CD4-positive, alpha-beta T cell treated with Interleukin-1 beta for 1 hour (primary cell): ENCODE data around the gene MRPS18A.
A peak's percentile ranks its signal among the peaks of the same experiment; 100 is the strongest.

Source experiments
- DNase-seq, 2 donors: peaks; one replicate each; pipeline ENCODE4 v3.0.0-alpha.2; 2020 to 2022

Gene MRPS18A

DNA sequence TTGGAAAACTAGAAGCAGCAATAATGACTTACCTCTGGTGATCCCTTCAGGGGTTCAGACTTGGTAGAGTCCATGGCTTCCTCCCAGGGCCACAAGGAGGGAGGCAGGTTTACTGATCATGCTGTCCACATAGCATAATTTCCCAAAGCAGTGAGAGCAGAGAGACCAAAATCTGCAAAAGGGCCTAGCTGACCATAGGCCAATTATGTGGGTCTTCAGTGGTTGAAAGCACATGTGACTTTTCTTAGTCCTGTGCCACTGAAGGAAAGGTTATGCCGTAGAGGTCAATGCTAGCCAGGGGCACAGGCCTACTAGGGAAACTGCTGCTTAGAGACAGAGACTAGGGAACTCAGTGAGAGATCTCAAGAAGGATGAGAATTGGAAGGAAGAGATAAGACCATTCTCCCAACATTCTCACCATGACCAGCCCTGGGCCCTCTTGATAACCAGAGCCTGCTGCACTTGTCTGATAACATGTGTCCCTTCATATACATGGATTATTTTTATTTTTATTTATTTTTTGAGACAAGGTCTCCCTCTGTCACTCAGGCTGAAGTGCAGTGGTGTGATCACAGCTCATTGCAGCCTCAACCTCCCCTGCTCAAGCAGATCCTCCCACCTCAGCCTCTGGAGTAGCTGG lies 56.5 kb downstream of the MRPS18A start:
- DNase-seq, result no peak

GRCh38 chr6:43629505-43630300 lies 57.9 kb downstream of the MRPS18A start:
- DNase-seq, result peak; percentile 93 to 95

DNA sequence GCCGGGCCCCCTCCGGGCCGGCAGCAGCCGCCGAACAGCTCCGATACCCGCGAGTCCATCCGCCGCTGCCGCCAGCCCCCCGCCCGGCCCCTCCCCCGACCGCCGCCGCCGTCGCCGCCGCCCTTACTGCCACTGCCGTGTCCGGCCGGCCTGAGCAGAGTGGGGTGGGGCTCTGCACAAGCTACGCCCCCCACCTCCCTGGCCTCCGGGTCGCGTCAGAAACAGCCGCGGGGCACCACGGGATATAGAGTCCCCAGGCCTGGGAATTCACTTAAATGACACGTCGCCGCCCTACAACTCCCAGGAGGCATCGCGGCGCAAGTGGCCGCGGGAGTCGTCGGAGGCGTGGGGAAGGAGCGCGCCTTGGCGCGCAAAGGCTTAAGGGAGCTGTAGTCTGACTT lies 58.5 kb downstream of the MRPS18A start, which contains the start of gene GTPBP2:
Gene GTPBP2 (minus strand): TSS at position 161 of the 401 bp plus-strand sequence. CDS start 102 bp downstream, at position 59.
- peak; percentile 96 for DNase-seq

DNA sequence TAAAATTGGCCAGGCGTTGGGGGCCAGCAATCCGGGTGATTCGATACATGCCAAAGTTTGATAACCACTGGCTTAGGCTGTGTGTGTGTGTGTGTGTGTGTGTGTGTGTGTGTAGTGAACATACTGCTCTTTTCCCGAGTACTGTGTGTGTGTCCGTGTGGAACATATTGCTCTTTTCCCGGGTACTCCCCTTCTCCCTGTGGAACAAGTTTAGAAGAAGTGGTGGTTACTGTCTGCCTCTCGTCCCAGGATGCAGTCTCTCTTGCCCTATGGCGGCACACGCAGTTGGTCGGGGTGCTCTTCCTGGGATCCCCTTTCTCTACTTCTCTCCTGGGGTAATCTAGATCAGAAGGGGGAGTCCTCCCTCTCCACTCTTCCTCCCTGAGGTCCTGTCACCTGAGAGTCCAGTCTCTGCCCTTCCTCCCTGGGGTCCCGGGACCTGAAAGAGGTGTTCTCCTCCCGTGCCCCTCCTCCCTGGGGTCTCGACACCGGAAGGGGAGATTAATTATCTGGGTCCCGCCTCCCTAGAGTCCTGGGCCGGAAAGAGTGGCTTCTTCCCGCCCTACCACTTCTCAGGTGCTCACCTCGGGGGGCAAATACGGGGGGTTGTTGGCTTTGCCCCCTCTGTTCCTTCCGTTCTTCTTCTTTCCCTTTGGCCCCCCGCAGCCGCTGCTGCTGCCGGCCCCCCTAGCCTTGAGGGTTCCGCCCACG lies 59.0 kb downstream of the MRPS18A start:
- peak; percentile 49 to 64 for DNase-seq

- peak in 1 of 2 donors; percentile 54 for DNase-seq
Measured at GRCh38 chr6:43627008-43627825, 60.4 kb downstream of the MRPS18A start.

DNA sequence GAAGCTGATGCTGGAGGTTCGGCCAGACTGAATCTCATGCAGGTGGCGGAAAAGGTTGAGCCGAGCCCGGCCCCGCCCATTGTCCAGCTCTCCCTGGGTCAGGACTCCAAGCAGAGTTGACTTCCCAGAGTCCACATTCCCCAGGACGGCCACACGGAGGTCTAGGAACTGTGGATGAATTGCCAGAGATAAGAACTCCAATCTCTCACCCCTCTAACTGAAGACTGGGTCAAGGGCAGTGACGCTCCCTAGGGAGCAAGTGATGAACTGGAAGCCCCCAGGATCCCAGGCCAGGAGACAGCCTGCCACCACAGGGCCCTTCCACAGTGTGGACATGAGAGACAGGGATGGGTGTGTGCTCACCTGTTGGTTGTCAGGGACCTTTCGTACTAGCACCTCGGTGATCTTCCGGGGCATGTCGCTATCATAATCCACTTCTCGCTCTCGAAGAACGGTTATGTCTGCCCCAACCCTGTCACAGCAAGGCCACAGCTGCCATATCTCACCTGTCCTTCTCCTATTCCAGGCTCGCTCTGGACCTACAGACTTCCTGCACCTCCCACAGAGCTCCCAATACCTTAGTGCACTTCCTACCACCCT lies 62.1 kb downstream of the MRPS18A start:
- no peak for DNase-seq

DNA sequence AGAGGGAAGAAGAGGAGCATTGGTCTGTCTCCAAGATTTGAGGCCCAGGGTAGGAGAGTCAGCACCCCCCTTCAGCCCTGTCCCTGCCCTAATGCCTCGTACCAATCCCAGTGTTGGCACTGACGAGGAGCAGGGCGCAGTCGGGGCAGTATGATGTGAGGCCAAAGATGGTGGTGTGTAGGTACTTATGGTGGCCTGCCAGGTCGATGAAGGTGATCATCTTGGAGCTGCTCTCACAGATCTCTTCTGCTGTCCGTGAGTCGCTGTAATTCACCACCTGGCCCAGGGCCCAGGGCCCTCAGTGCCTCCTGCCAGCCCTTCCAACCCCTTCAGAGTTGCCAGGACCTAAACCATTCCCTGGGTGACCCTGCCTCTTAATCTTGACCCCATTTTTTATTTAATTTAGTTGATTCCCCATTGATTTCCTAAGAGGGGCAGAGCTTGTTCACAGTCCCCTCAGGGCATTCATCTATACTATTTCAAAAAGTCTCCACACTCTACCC lies 62.8 kb downstream of the MRPS18A start:
- DNase-seq, result no peak

DNA sequence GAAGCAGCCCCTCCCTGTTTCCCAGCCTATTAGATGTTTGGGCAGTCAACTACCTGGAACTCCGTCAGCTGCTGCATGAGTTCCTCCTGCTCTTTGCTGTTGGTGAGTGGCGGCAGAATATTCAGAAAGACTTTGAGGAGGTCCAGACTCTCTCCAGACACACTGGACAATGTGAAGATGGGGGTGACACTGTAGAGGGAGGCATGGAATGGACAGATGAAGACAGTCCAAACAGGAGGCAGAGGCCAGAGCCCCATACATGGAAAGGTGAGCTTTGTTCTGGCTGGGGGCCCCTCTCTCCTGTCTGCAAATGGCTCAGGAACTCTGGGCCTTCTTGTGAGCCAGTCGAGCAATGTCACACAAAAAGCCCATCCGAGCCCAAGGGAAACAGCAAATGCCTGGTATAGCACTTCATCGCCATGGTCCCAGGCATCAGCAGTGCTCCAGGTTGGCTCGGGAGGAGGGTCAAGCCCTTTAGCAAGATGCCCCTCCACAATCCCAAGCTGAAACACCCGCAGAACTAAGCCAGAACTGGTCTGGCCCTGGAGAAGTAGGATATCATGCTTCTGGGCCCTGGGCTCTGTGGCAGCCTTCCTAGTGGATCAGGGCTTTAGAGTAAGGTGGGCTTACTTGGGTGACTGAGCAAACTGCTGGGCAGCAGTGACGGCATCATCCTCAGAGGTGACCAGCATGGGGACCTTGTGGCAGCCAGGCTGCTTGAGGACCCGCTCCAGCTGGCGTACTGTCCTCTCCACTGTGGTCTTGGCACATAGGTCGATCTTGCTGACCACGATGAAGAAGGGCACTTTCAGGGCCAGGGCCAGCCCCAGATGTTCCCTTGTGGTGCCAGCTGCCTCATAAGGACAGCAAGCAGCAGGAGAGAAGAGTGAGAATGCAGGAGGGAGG lies 63.5 kb downstream of the MRPS18A start:
- no peak for DNase-seq

- no peak for DNase-seq
Measured at GRCh38 chr6:43622541-43622940, 65.0 kb downstream of the MRPS18A start.

DNA sequence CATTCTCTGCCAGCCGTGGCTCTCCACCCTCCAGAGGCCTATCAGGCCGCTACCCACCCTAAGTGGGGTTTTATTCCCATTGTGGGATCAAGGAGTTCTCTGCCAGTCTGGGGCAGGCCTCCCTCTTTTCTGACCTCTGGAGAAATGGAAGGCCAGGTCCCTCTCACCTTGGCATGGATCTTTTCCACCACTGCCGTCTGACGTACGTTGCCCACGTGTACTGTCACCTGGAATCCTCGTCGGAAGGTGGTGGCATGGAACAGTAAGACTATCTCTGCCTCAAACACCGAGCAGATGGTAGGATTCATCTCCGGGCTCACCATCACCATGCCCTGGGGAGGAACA lies 65.8 kb downstream of the MRPS18A start:
- DNase-seq, result no peak
